Subcutaneous abdominal adipose tissue (tissue), 5 donors: ENCODE results near the gene EXD1.

Experiments
- H3K27ac ChIP-seq: one replicate; pipeline ENCODE4 v1.7.0; 2013; ENCODE audit warnings: low read depth, mild to moderate bottlenecking, inconsistent platforms, low read length, moderate library complexity
- H3K27me3 ChIP-seq, 5 donors: one replicate each; pipeline ENCODE4 v1.7.0; 2013; ENCODE audit warnings: low read length in 5 of 5, inconsistent platforms in 1 of 5; ENCODE audit not compliant: control insufficient read depth in 5 of 5, insufficient read depth in 4 of 5
- H3K36me3 ChIP-seq, 5 donors: one replicate each; pipeline ENCODE4 v1.7.0; 2013; ENCODE audit warnings: low read length in 5 of 5; ENCODE audit not compliant: control insufficient read depth in 5 of 5, insufficient read depth in 5 of 5
- H3K4me1 ChIP-seq, 5 donors: one replicate each; pipeline ENCODE4 v1.7.0; 2013; ENCODE audit warnings: low read length in 5 of 5, mild to moderate bottlenecking in 3 of 5, moderate library complexity in 1 of 5; ENCODE audit not compliant: control insufficient read depth in 5 of 5, insufficient read depth in 5 of 5
- H3K4me3 ChIP-seq, 5 donors: one replicate each; pipeline ENCODE4 v1.7.0; 2013; ENCODE audit warnings: low read length in 5 of 5, low read depth in 1 of 5
- H3K9ac ChIP-seq, 5 donors: one replicate each; pipeline ENCODE4 v1.7.0; 2013; ENCODE audit warnings: low read length in 5 of 5, mild to moderate bottlenecking in 4 of 5, moderate library complexity in 3 of 5
- H3K9me3 ChIP-seq, 5 donors: one replicate each; pipeline ENCODE4 v1.7.0; 2013; ENCODE audit warnings: low read length in 5 of 5; ENCODE audit not compliant: control insufficient read depth in 5 of 5
- donor health status: healthy.
- donor health status: healthy.
- donor health status: healthy.
- donor health status: healthy.
- donor health status: healthy.

The EXD1 gene

GRCh38 chr15:41194444-41194843, 36.1 kb downstream of the EXD1 start:
- Histone ChIP-seq H3K4me1 (peaks cover 0 to 3% (median 0%) of the 10 kb centered on the region in 5 donors), H3K27me3 (no peaks in the 10 kb centered on the region), H3K36me3 (no peaks in the 10 kb centered on the region), H3K9ac (no peak overlapping the region), H3K9me3 (peaks cover 0 to 2% (median 0%) of the 10 kb centered on the region in 5 donors), H3K4me3 (no peak overlapping the region), H3K27ac (no peak overlapping the region)

- Histone ChIP-seq H3K4me3 (no peak overlapping the region), H3K9me3 (no peaks in the 10 kb centered on the region), H3K27ac (no peak overlapping the region), H3K27me3 (no peaks in the 10 kb centered on the region), H3K36me3 (no peaks in the 10 kb centered on the region), H3K9ac (no peak overlapping the region), H3K4me1 (no peaks in the 10 kb centered on the region)
Measured at GRCh38 chr15:41183581-41183980, 47.0 kb downstream of the EXD1 start.

- no peaks in the 10 kb centered on the region for H3K27me3 ChIP-seq
- H3K4me3 ChIP-seq, result no peak overlapping the region
- H3K36me3 ChIP-seq, result no peaks in the 10 kb centered on the region
- no peak overlapping the region for H3K27ac ChIP-seq
- H3K9ac ChIP-seq, result no peak overlapping the region
- H3K9me3 ChIP-seq, result no peaks in the 10 kb centered on the region
- H3K4me1 ChIP-seq, result no peaks in the 10 kb centered on the region
Measured at GRCh38 chr15:41182266-41182665, 48.3 kb downstream of the EXD1 start.

- Histone ChIP-seq H3K27ac (no peak overlapping the region), H3K9ac (no peak overlapping the region), H3K4me1 (no peaks in the 10 kb centered on the region), H3K4me3 (no peak overlapping the region), H3K9me3 (no peaks in the 10 kb centered on the region), H3K36me3 (no peaks in the 10 kb centered on the region), H3K27me3 (no peaks in the 10 kb centered on the region)
Measured at GRCh38 chr15:41180206-41180789, 50.3 kb downstream of the EXD1 start.

DNA sequence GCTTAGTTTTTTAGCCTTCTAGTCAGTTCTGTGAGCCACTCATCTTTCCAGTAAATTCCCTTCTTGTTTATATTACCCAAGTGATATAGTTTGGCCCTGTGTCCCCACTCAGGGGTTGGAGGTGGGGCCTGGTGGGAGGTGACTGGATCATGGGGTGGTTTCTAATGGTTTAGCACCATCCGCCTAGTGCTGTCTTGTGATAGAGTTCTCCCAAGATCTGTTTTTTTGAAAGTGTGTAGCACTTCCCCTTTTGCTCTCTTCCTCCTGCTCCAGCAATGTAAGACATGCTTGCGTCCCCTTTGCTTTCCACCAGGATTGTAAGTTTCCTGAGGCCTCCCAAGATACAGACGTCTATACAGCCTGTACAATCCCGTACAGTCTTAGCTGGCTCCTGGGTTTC, 60.8 kb downstream of the EXD1 start:
- Histone ChIP-seq H3K4me1 (peaks cover 0 to 3% (median 0%) of the 10 kb centered on the region in 5 donors), H3K27ac (no peak overlapping the region), H3K4me3 (no peak overlapping the region), H3K36me3 (no peaks in the 10 kb centered on the region), H3K9ac (no peak overlapping the region), H3K27me3 (no peaks in the 10 kb centered on the region), H3K9me3 (no peaks in the 10 kb centered on the region)

GRCh38 chr15:41169086-41169485, 61.5 kb downstream of the EXD1 start:
- H3K4me1 ChIP-seq, result peaks cover 0 to 3% (median 0%) of the 10 kb centered on the region in 5 donors
- no peak overlapping the region for H3K9ac ChIP-seq
- H3K4me3 ChIP-seq, result no peak overlapping the region
- no peaks in the 10 kb centered on the region for H3K27me3 ChIP-seq
- no peak overlapping the region for H3K27ac ChIP-seq
- no peaks in the 10 kb centered on the region for H3K9me3 ChIP-seq
- H3K36me3 ChIP-seq, result no peaks in the 10 kb centered on the region

GRCh38 chr15:41161736-41162135, 68.8 kb downstream of the EXD1 start:
- Histone ChIP-seq H3K27ac (no peak overlapping the region), H3K4me3 (no peak overlapping the region), H3K4me1 (no peaks in the 10 kb centered on the region), H3K9ac (no peak overlapping the region), H3K36me3 (no peaks in the 10 kb centered on the region), H3K9me3 (no peaks in the 10 kb centered on the region), H3K27me3 (peaks cover 0 to 3% (median 0%) of the 10 kb centered on the region in 5 donors)

GRCh38 chr15:41161336-41161735, 69.2 kb downstream of the EXD1 start:
- Histone ChIP-seq H3K9me3 (no peaks in the 10 kb centered on the region), H3K36me3 (no peaks in the 10 kb centered on the region), H3K27ac (no peak overlapping the region), H3K4me1 (no peaks in the 10 kb centered on the region), H3K9ac (no peak overlapping the region), H3K27me3 (peaks cover 0 to 3% (median 0%) of the 10 kb centered on the region in 5 donors), H3K4me3 (no peak overlapping the region)

DNA sequence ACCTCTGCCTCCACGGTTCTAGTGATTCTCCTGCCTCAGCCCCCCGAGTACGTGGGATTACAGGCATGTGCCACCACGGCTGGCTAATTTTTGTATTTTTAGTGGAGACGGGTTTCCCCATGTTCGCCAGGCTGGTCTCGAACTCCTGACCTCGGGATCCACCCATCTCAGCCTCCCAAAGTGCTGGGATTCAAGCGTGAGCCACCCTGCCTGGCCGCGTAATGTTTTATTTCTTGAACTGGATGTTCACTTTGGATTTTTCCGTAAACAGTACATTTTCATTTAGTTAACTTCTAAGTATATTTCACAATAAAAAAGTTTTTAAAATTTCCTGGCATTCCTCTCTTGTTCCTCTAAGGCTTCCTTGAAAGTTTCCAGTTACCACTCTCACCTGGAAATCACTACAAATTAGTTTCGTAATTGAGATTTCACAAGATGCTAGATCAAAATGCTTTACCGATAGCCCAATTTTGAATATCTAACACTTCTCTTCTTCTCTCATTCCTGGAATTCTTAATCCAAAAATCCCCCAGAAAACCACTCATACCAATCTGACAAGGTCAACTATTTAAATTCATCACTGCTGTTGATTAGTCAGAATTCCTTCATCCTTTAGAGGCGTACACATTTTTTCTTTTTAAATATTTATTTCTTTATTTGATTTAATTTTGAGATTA, 69.8 kb downstream of the EXD1 start:
- Histone ChIP-seq H3K4me1 (no peaks in the 10 kb centered on the region), H3K9me3 (no peaks in the 10 kb centered on the region), H3K27me3 (peaks cover 0 to 3% (median 0%) of the 10 kb centered on the region in 5 donors), H3K36me3 (no peaks in the 10 kb centered on the region), H3K27ac (no peak overlapping the region), H3K4me3 (no peak overlapping the region), H3K9ac (no peak overlapping the region)

DNA sequence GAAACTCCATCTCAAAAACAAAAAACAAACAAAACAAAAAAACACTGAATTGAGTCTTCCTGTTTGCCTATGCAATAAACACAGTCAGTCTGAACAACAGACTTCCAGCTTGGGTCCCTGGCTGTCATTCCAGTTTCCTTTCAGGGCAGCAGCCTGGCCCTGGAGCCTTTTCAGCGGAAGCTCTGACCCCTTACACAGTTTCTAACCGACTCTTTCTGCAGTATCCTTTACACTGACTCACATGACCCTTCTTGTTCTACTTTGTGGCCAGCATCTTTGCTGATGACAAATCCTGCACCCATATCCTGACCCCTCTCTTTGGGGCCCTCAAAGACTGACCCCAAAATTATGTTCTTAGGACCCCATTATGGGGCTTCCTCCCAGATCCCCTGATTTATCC, 76.1 kb downstream of the EXD1 start:
- H3K9ac ChIP-seq, result no peak overlapping the region
- no peaks in the 10 kb centered on the region for H3K27me3 ChIP-seq
- H3K4me1 ChIP-seq, result peaks cover 0 to 10% (median 8%) of the 10 kb centered on the region in 5 donors
- H3K9me3 ChIP-seq, result no peaks in the 10 kb centered on the region
- H3K4me3 ChIP-seq, result peak overlapping the region in 1 of 5 donors; percentile 26
- H3K36me3 ChIP-seq, result no peaks in the 10 kb centered on the region
- no peak overlapping the region for H3K27ac ChIP-seq
